Measurements from ENCODE around the gene SH3PXD2A.
A peak's percentile ranks its signal among the peaks of the same experiment; 100 is the strongest.
"Not testable (repeated sequence)": the region's sequence is repeated elsewhere in the genome, so short reads cannot be mapped to it uniquely, and the experiment has no call there.

Gene SH3PXD2A

DNA sequence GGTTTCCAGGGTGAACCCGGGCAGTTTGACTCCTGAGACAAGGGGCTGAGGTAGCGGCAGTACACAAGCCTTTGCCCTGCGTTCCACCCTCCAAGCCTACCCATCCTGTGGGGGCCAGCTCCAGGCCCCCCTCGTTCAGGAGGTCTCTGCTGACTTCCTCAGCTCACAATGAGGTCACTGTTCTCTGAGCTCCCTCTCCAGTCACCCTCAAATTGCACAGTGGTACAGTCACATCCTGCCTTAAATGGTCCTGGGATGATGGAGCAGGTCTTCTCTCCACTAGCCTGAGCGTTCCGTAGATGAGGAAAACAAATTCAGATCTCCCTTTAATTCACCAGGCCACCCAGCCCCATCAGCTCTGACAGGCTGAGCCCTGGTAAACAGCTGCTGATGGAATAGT lies 90.2 kb downstream of the SH3PXD2A start:
- peak; percentile 73 for DNase-seq (ENCODE audit: low read depth, low spot score)

DNA sequence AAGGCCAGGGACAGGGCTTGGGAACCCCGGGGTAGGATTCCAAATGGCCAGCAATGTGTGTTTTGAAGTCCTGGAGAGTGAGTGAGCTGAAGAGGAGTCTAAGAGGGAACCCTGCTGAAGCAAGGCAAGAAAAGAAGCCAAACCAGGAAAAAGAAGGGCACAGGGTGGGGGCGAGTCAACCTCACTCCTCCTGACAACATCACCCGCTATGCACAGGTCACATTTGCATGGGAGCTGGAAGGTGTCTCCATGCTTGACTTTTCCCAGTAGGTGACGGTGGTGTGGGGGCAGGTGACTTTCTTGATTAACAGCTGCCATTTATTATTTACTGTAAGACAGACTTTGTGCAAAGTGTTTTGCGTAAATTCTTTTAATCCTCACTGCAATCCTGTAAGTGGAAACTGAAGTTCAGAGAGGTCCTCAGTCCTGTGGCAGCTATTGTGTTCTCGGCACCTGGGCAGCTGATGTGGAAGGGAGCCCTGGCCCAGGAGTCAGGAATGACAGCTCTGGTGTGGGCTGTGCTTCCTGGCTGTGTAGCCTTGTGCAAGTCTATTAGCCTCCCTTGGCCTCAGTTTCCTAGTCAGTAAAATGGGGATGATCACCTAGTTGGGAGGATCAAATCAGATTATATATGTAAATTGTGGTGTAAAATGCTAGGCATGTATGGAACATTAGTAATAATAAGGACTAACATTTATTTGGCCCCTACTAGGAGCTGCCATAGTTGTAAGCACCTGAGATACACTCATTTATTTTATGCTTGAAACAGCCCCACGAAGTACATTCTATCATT lies 90.9 kb downstream of the SH3PXD2A start:
- no peak overlapping the region for H3K4me3 ChIP-seq (ENCODE audit: low read depth, low read length)
- TF ChIP-seq, protein P1, sequence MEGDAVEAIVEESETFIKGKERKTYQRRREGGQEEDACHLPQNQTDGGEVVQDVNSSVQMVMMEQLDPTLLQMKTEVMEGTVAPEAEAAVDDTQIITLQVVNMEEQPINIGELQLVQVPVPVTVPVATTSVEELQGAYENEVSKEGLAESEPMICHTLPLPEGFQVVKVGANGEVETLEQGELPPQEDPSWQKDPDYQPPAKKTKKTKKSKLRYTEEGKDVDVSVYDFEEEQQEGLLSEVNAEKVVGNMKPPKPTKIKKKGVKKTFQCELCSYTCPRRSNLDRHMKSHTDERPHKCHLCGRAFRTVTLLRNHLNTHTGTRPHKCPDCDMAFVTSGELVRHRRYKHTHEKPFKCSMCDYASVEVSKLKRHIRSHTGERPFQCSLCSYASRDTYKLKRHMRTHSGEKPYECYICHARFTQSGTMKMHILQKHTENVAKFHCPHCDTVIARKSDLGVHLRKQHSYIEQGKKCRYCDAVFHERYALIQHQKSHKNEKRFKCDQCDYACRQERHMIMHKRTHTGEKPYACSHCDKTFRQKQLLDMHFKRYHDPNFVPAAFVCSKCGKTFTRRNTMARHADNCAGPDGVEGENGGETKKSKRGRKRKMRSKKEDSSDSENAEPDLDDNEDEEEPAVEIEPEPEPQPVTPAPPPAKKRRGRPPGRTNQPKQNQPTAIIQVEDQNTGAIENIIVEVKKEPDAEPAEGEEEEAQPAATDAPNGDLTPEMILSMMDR (IDR thresholded peaks at IDR 0.05; ENCODE audit: low read depth, low read length), result no peak
- DNase-seq (ENCODE audit: low read depth, low spot score), result no peak
- in situ Hi-C loops (cut with HindIII; ENCODE audit: low sequenced_read_pairs), result no loop called here

More for the DNA sequence above, 90.2 kb downstream of the SH3PXD2A start:
- TF ChIP-seq, protein P1 (IDR thresholded peaks at IDR 0.05; ENCODE audit: low read depth, low read length), result no peak
- in situ Hi-C loops (cut with HindIII; ENCODE audit: low sequenced_read_pairs), result no loop called here
- no peak overlapping the region for H3K4me3 ChIP-seq (ENCODE audit: low read depth, low read length)

DNA sequence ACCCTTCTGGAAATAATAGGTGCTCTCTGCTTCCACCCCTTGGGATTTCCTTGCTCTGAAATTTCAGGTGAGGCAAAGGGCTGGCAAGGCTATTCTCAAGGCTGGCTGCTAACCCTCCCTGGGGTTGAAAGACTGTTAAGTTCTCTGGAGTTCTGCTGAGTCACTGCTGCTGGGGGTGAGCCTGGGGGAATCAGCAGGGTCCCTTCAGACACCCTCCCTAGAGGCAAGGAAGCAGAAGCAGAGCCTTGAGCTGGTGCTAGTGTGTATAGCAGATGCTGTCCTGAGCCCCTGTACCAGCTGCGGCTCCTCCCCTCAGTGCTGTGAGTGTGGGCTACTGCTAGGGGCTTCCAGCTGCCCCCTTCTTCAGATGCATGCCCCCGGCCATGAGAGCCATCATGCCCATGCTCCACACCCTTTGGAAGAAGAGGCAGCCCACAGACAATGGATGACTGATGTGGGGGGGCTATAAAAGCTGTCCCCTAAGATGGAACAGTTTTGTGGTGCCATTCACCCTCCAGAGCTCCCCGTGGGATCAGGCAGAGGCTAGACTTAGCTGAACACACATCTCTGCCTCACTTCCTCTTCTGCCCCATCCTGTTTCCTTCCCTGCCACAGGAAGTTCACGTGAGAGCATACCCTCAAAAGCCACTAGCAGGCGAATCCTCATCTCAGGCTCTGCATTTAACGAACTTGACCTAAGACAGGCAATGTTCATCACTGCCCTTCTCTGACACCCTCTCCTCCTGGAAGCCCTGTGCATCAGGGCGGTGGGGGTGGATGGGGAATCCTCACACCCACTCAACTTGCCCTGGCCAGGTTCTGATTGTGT lies 91.8 kb downstream of the SH3PXD2A start:
- peak; percentile 41 for DNase-seq (ENCODE audit: low read depth, low spot score)
- in situ Hi-C loops (cut with HindIII; ENCODE audit: low sequenced_read_pairs), result no loop called here

DNA sequence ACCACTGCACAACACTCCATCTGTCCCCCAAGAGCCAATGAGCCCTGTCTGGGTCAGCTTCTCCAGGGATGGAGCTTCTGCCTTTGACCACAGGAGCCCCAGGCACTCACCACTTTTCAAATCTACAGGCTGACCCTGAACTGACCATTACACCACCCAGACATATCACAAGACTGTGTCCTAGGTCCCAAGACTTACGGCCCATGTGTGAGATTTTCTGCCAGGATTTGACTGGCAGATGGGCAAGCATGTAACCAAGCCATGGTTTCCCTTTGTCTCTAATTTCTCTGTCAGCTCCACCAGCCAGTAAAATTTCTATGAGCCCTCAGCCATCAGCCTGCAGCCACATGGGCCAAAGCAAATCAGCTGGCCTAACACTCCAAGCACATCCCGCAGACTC lies 92.5 kb downstream of the SH3PXD2A start:
- in situ Hi-C loops (cut with HindIII; ENCODE audit: low sequenced_read_pairs), result no loop called here
- TF ChIP-seq, protein P1 (IDR thresholded peaks at IDR 0.05; ENCODE audit: low read depth, low read length), result no peak
- no peak overlapping the region for H3K4me3 ChIP-seq (ENCODE audit: low read depth, low read length)
- no peak for DNase-seq (ENCODE audit: low read depth, low spot score)

More for the DNA sequence above, 91.8 kb downstream of the SH3PXD2A start:
- TF ChIP-seq, protein P1 (IDR thresholded peaks at IDR 0.05; ENCODE audit: low read depth, low read length), result no peak
- no peak overlapping the region for H3K4me3 ChIP-seq (ENCODE audit: low read depth, low read length)

DNA sequence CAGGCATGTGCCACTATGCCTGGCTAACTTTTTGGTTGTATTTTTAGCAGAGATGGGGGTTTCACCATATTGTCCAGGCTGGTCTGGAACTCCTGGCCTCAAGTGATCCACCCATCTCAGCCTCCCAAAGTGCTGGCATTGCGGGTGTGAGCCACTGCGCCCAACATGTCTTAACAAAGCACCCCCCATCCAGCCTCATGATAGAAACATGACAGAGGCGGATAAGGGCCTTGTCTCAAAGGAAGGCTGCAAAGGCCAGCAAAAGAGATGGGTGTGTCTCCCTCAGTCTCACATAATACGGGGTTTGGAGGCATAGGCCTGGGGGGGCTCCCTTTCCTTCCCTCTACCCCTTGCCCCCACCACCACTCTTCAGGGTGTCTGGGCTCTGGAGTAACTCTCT lies 93.2 kb downstream of the SH3PXD2A start:
- H3K4me3 ChIP-seq (ENCODE audit: low read depth, low read length), result no peak overlapping the region
- no peak for DNase-seq (ENCODE audit: low read depth, low spot score)
- in situ Hi-C loops (cut with HindIII; ENCODE audit: low sequenced_read_pairs), result no loop called here
- TF ChIP-seq, protein P1 (IDR thresholded peaks at IDR 0.05; ENCODE audit: low read depth, low read length), result no peak

DNA sequence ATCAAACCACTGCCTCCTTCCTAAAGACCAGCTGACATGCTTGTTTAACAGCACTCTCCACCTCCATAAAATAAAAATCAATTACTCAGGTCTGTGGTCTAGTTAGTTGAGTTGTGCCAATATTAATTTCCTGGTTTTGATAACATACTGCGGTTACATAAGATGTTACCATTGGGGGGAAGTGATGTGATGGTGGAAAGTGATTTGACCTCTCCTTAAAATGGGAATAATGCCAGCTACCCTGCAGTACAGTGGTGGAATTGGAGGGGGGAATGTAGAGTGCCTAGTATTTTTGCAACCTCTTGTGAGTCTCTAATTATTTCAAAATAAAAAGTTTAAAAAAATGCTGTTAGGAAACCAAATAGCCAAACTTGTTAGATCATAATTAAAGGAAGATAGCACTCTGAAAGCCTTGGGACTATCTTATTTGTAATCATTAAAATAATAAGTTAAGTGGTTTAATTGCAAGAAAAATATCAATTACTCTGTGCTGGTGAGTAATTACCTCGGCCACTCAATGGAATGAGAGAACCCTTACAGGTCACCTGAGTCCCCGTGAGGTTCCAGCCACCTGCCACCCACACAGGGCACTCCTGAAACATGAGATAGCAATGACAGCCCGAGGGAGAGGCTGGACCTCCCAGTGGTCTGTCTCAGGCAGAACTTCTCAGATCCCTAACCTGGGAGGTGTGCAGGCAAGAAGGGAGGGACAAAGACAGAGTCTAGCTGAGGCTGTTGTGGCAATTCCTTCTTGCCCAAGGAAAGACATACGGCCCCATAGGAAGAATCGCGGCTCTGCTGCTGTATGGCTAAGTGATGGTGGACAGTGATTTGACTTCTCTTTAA lies 94.1 kb downstream of the SH3PXD2A start:
- in situ Hi-C loops (cut with HindIII; ENCODE audit: low sequenced_read_pairs), result no loop called here
- DNase-seq (ENCODE audit: low read depth, low spot score), result peak; percentile 42
- no peak overlapping the region for H3K4me3 ChIP-seq (ENCODE audit: low read depth, low read length)
- TF ChIP-seq, protein P1 (IDR thresholded peaks at IDR 0.05; ENCODE audit: low read depth, low read length), result no peak

DNA sequence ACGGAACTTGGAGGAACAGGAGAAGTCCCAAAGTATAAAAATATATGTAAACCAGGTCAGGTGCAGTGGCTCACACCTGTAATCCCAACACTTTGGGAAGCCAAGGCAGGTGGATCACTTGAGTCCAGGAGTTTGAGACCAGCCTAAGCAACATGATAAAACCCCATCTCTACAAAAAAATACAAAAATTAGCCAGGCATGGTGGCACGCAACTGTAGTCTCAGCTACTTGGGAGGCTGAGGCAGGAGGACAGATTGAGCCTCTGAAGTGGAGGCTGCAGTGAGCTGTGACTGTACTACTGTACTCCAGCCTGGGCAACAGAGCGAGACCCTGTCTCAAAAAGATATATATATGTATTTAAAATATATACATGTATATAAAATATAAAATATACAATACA lies 95.1 kb downstream of the SH3PXD2A start:
- DNase-seq (ENCODE audit: low read depth, low spot score); H3K4me3 ChIP-seq (ENCODE audit: low read depth, low read length); in situ Hi-C loops (cut with HindIII; ENCODE audit: low sequenced_read_pairs): not testable (repeated sequence)
